GM19035 (cell line): ENCODE results near the gene GABRP.
"Not testable (repeated sequence)": the region's sequence is repeated elsewhere in the genome, so short reads cannot be mapped to it uniquely, and the experiment has no call there.

Experiments
- ATAC-seq: cut with Tn5 transposase; IDR thresholded peaks from one replicate; pipeline ENCODE4 v1.9.1; 2021; ENCODE audit not compliant: unreplicated experiment

GABRP gene

GRCh38 chr5:170783498-170784247, at the start of gene GABRP:
Gene GABRP, plus strand, starts transcription at chr5:170783725. Its CDS starts 4,891 bp downstream, at chr5:170788616.
- no peak for ATAC-seq

- no peak for ATAC-seq
Observed at GRCh38 chr5:170736966-170737365, 46.6 kb upstream of the GABRP start.

- no peak for ATAC-seq
Observed at GRCh38 chr5:170737591-170737990, 45.9 kb upstream of the GABRP start.

GRCh38 chr5:170738840-170739239, 44.7 kb upstream of the GABRP start:
- no peak for ATAC-seq

GRCh38 chr5:170739446-170739845, 44.1 kb upstream of the GABRP start:
- ATAC-seq, result no peak

- no peak for ATAC-seq
Observed at GRCh38 chr5:170740551-170741205, 42.8 kb upstream of the GABRP start.

- no peak for ATAC-seq
Observed at GRCh38 chr5:170741801-170742200, 41.7 kb upstream of the GABRP start.

- ATAC-seq, result no peak
Observed at GRCh38 chr5:170743876-170744212, 39.7 kb upstream of the GABRP start.

- no peak for ATAC-seq
Observed at GRCh38 chr5:170745481-170746071, 37.9 kb upstream of the GABRP start.

- no peak for ATAC-seq
Observed at GRCh38 chr5:170746075-170746960, 37.2 kb upstream of the GABRP start.

GRCh38 chr5:170746961-170747340, 36.6 kb upstream of the GABRP start:
- no peak for ATAC-seq

GRCh38 chr5:170747357-170747756, 36.2 kb upstream of the GABRP start:
- no peak for ATAC-seq

GRCh38 chr5:170747851-170748250, 35.7 kb upstream of the GABRP start:
- ATAC-seq, result no peak

GRCh38 chr5:170748951-170749471, 34.5 kb upstream of the GABRP start:
- no peak for ATAC-seq

- no peak for ATAC-seq
Observed at GRCh38 chr5:170749911-170750431, 33.6 kb upstream of the GABRP start.

- no peak for ATAC-seq
Observed at GRCh38 chr5:170750791-170751190, 32.7 kb upstream of the GABRP start.

- no peak for ATAC-seq
Observed at GRCh38 chr5:170751631-170752030, 31.9 kb upstream of the GABRP start.

GRCh38 chr5:170752257-170753215, 31.0 kb upstream of the GABRP start:
- ATAC-seq, result no peak

- no peak for ATAC-seq
Observed at GRCh38 chr5:170753311-170753710, 30.2 kb upstream of the GABRP start.

GRCh38 chr5:170754508-170754907, 29.0 kb upstream of the GABRP start:
- not testable (repeated sequence) for ATAC-seq
